ENCODE data around the gene NUP50. TPM values are rescaled to one million over a fixed set of nuclear protein-coding genes. Genes with fewer than 3 reads are reported as not detected.

Gene NUP50
- total RNA-seq, 1 experiment from 2014 or later, result 128 TPM

DNA sequence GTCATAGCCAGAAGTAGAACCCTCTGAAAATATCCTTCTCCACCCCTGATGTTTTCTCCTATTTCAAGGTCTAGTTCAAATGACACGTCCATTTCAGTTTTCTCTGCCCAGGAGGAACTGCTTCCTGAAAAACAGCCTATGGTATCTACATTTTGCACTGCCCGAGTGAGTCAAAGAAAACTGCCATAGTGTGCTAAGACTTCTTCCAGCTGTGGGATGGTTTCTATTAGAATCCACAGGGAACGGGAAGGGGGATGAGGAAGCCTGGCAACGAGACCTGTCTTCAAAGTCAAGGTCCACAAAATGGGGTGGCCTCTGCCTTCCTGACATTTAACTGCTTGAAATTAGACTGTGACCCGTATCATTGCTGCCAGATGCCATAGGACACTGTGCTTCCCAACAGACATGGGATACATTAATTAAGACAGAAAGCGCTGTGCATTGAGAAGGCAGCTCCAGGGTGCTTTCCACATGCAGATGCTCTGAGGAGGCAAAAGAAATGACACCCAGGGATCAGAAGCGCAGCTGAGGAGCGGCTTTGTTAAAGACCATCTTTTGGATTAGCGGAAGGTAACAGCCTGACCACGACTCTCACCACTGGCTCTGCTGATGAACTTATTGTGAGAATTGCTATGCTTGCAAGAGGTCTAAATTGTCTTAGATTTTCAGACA, 39.4 kb upstream of the NUP50 start:
- H3K36me3 ChIP-seq (ENCODE audit: control insufficient read depth, insufficient read depth, low read length), result no peaks in the 10 kb centered on the region
- H3K9me3 ChIP-seq, result no peaks in the 10 kb centered on the region
- H3K36me3 Mint-ChIP-seq (ENCODE audit: insufficient read depth, unreplicated experiment), result no peaks in the 10 kb centered on the region
- no peak overlapping the region for H3K27ac Mint-ChIP-seq (ENCODE audit: unreplicated experiment)
- no peak for DNase-seq
- H3K9me3 Mint-ChIP-seq (ENCODE audit: unreplicated experiment), result no peaks in the 10 kb centered on the region
- TF ChIP-seq, protein P1, sequence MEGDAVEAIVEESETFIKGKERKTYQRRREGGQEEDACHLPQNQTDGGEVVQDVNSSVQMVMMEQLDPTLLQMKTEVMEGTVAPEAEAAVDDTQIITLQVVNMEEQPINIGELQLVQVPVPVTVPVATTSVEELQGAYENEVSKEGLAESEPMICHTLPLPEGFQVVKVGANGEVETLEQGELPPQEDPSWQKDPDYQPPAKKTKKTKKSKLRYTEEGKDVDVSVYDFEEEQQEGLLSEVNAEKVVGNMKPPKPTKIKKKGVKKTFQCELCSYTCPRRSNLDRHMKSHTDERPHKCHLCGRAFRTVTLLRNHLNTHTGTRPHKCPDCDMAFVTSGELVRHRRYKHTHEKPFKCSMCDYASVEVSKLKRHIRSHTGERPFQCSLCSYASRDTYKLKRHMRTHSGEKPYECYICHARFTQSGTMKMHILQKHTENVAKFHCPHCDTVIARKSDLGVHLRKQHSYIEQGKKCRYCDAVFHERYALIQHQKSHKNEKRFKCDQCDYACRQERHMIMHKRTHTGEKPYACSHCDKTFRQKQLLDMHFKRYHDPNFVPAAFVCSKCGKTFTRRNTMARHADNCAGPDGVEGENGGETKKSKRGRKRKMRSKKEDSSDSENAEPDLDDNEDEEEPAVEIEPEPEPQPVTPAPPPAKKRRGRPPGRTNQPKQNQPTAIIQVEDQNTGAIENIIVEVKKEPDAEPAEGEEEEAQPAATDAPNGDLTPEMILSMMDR (IDR thresholded peaks at IDR 0.05; ENCODE audit: insufficient read depth in 1 of 2, low read depth in 1 of 2, low read length in 1 of 2, severe bottlenecking in 1 of 2, unreplicated experiment in 1 of 2), result no peak
- H3K4me3 ChIP-seq (ENCODE audit: low read depth, low read length), result no peak overlapping the region
- POLR2A ChIA-PET, result interaction anchor here (1.0 kb wide), 1 partner anchor 40 kb away, joined by 3 read pairs; the partner anchor contains the start of gene NUP50
- H3K4me1 Mint-ChIP-seq (ENCODE audit: low read depth, unreplicated experiment), result no peaks in the 10 kb centered on the region
- H3K27me3 Mint-ChIP-seq (ENCODE audit: insufficient read depth, unreplicated experiment), result no peaks in the 10 kb centered on the region
- H3K4me1 ChIP-seq, result no peaks in the 10 kb centered on the region
- H3K4me3 Mint-ChIP-seq (ENCODE audit: unreplicated experiment), result no peak overlapping the region
- intact Hi-C loops (cut with micrococcal nuclease; ENCODE audit: unreplicated experiment), result no loop called here
- no TSS peak for BruUV-seq (replicated peaks)
- H3K27me3 ChIP-seq (replicated peaks; ENCODE audit: control insufficient read depth, insufficient read depth, low read length), result no peaks in the 10 kb centered on the region
- CTCF ChIA-PET, result interaction anchor here (1.1 kb wide), 1 partner anchor 29 kb away, joined by 3 read pairs; no protein-coding TSS in a partner anchor

DNA sequence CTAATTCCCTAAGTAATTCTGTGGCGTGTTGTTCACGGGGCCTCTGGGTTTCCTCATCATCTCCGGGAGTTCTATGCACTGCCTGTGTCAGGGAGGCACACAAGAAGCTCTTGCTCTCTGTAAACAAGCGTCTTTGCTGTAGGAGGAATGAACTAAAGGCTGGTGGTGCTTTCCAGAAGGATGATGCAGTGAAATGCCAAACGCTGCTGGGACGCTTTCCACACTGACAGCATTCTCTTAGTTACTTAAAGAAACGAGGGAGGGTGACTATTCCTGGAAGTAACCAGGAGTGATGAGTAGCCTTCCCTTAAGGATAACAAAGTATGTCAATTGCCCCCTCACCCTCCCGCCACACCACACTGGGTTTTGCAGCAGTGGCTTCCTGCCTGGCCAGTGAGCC, 38.5 kb upstream of the NUP50 start:
- ChIA-PET CTCF (no interaction called here), POLR2A (interaction anchor here (1.0 kb wide), 1 partner anchor 39 kb away, joined by 3 read pairs; the partner anchor contains the start of gene NUP50)
- TF ChIP-seq, protein P1 (IDR thresholded peaks at IDR 0.05; ENCODE audit: insufficient read depth in 1 of 2, low read depth in 1 of 2, low read length in 1 of 2, severe bottlenecking in 1 of 2, unreplicated experiment in 1 of 2), result no peak
- H3K9me3 ChIP-seq, result no peaks in the 10 kb centered on the region
- H3K27me3 Mint-ChIP-seq (ENCODE audit: insufficient read depth, unreplicated experiment), result no peaks in the 10 kb centered on the region
- no peaks in the 10 kb centered on the region for H3K9me3 Mint-ChIP-seq (ENCODE audit: unreplicated experiment)
- no peaks in the 10 kb centered on the region for H3K4me1 Mint-ChIP-seq (ENCODE audit: low read depth, unreplicated experiment)
- no peaks in the 10 kb centered on the region for H3K27me3 ChIP-seq (replicated peaks; ENCODE audit: control insufficient read depth, insufficient read depth, low read length)
- H3K4me1 ChIP-seq, result no peaks in the 10 kb centered on the region
- no peak for DNase-seq
- no peak overlapping the region for H3K27ac Mint-ChIP-seq (ENCODE audit: unreplicated experiment)
- H3K36me3 ChIP-seq (ENCODE audit: control insufficient read depth, insufficient read depth, low read length), result no peaks in the 10 kb centered on the region
- H3K36me3 Mint-ChIP-seq (ENCODE audit: insufficient read depth, unreplicated experiment), result no peaks in the 10 kb centered on the region
- intact Hi-C loops (cut with micrococcal nuclease; ENCODE audit: unreplicated experiment), result no loop called here
- no peak overlapping the region for H3K4me3 ChIP-seq (ENCODE audit: low read depth, low read length)
- no peak overlapping the region for H3K4me3 Mint-ChIP-seq (ENCODE audit: unreplicated experiment)
- BruUV-seq (replicated peaks), result no TSS peak

DNA sequence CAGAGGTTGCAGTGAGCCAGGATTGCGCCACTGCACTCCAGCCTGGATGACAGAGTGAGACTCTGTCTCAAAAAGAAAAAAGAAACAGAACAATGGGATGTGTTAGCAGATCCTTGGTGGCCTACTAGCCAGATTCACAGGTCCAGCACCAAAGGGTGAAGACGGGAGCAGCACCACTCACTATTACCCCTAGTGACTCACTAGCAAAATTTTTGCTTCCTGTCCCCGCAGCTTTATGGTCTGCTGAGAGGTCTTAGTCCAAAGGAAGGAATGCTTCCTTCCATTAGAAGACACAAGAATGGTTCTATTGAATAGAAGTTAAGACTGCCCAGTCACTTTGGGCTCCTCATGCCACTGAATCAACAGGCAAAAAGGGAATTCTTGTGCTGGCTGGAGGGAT, 35.9 kb upstream of the NUP50 start:
- DNase-seq, result no peak
- no peaks in the 10 kb centered on the region for H3K4me1 ChIP-seq
- Mint-ChIP-seq H3K36me3 (ENCODE audit: insufficient read depth, unreplicated experiment) (no peaks in the 10 kb centered on the region), H3K4me3 (ENCODE audit: unreplicated experiment) (no peak overlapping the region), H3K27ac (ENCODE audit: unreplicated experiment) (no peak overlapping the region), H3K27me3 (ENCODE audit: insufficient read depth, unreplicated experiment) (no peaks in the 10 kb centered on the region), H3K9me3 (ENCODE audit: unreplicated experiment) (no peaks in the 10 kb centered on the region), H3K4me1 (ENCODE audit: low read depth, unreplicated experiment) (no peaks in the 10 kb centered on the region)
- no peak overlapping the region for H3K4me3 ChIP-seq (ENCODE audit: low read depth, low read length)
- no peaks in the 10 kb centered on the region for H3K9me3 ChIP-seq
- CTCF ChIA-PET, result no interaction called here
- intact Hi-C loops (cut with micrococcal nuclease; ENCODE audit: unreplicated experiment), result no loop called here
- TF ChIP-seq, protein P1 (IDR thresholded peaks at IDR 0.05; ENCODE audit: insufficient read depth in 1 of 2, low read depth in 1 of 2, low read length in 1 of 2, severe bottlenecking in 1 of 2, unreplicated experiment in 1 of 2), result no peak
- H3K36me3 ChIP-seq (ENCODE audit: control insufficient read depth, insufficient read depth, low read length), result no peaks in the 10 kb centered on the region
- POLR2A ChIA-PET, result interaction anchor here (0.7 kb wide), 1 partner anchor 32 kb away, joined by 4 read pairs; no protein-coding TSS in a partner anchor
- BruUV-seq (replicated peaks), result no TSS peak
- no peaks in the 10 kb centered on the region for H3K27me3 ChIP-seq (replicated peaks; ENCODE audit: control insufficient read depth, insufficient read depth, low read length)

All from Caco-2 (cell line).